OCI-LY3 (cell line): Measurements from ENCODE around the gene DLG4.

Experiments
- H2AFZ ChIP-seq: fragments of 200-600, 300-600 bp; shearing (Covaris generic); 2 replicates; pipeline ENCODE4 v1.6.0; 2014; ENCODE audit warnings: antibody characterized with exemption, low read depth, low read length
- H3K27ac ChIP-seq: fragments of 200-600, 300-600 bp; sonication (generic); 2 replicates; pipeline ENCODE4 v1.5.1; 2014; ENCODE audit warnings: mild to moderate bottlenecking, low read length, moderate library complexity, mixed read lengths
- H3K27me3 ChIP-seq: fragments of 200-600, 300-600 bp; sonication (generic); 2 replicates; pipeline ENCODE4 v1.6.1; 2014; ENCODE audit warnings: low read depth, low read length, mixed read lengths
- H3K36me3 ChIP-seq: fragments of 200-600, 300-600 bp; sonication (generic); replicated peaks from 2 replicates; pipeline ENCODE3; 2014; ENCODE audit warnings: low read depth, low read length, mixed read lengths
- H3K4me1 ChIP-seq: fragments of 300-600, 200-600 bp; sonication (generic); 2 replicates; pipeline ENCODE4 v1.6.1; 2014; ENCODE audit warnings: low read length, mixed read lengths
- H3K4me2 ChIP-seq: fragments of 200-600, 300-600 bp; sonication (generic); 2 replicates; pipeline ENCODE4 v1.6.1; 2014; ENCODE audit warnings: low read length, mixed read lengths
- H3K4me3 ChIP-seq: fragments of 300-600, 200-600 bp; sonication (generic); 2 replicates; pipeline ENCODE4 v1.5.1; 2014; ENCODE audit warnings: antibody characterized with exemption, mild to moderate bottlenecking, low read length, moderate library complexity
- H3K79me2 ChIP-seq: fragments of 300-600, 200-600 bp; shearing (Covaris generic); 2 replicates; pipeline ENCODE4 v1.6.1; 2014; ENCODE audit warnings: mild to moderate bottlenecking, low read length, mixed read lengths
- H3K9ac ChIP-seq: fragments of 300-600, 200-600 bp; shearing (Covaris generic); 2 replicates; pipeline ENCODE4 v1.6.0; 2014; ENCODE audit warnings: mild to moderate bottlenecking, low read length, moderate library complexity
- H3K9me3 ChIP-seq: fragments of 200-600, 300-600 bp; shearing (Covaris generic); 2 replicates; pipeline ENCODE4 v1.6.1; 2014; ENCODE audit warnings: low read length, mixed read lengths; ENCODE audit not compliant: insufficient read depth
- H4K20me1 ChIP-seq: fragments of 200-600, 300-600 bp; sonication (generic); 2 replicates; pipeline ENCODE4 v1.6.1; 2016; ENCODE audit warnings: low read length, mixed read lengths; ENCODE audit not compliant: insufficient read depth
- CTCF ChIP-seq: fragments of 200-600, 300-600 bp; sonication (generic); IDR thresholded peaks from 2 replicates; pipeline ENCODE4 v1.5.1; 2014; ENCODE audit warnings: antibody characterized with exemption, low read length, low read depth
- EZH2phosphoT487 ChIP-seq: fragments of 200-600 bp; shearing (Covaris generic); IDR thresholded peaks from 2 replicates; pipeline ENCODE4 v1.6.1; 2018; ENCODE audit warnings: antibody characterized with exemption, mixed run types, low read depth

The DLG4 gene

DNA sequence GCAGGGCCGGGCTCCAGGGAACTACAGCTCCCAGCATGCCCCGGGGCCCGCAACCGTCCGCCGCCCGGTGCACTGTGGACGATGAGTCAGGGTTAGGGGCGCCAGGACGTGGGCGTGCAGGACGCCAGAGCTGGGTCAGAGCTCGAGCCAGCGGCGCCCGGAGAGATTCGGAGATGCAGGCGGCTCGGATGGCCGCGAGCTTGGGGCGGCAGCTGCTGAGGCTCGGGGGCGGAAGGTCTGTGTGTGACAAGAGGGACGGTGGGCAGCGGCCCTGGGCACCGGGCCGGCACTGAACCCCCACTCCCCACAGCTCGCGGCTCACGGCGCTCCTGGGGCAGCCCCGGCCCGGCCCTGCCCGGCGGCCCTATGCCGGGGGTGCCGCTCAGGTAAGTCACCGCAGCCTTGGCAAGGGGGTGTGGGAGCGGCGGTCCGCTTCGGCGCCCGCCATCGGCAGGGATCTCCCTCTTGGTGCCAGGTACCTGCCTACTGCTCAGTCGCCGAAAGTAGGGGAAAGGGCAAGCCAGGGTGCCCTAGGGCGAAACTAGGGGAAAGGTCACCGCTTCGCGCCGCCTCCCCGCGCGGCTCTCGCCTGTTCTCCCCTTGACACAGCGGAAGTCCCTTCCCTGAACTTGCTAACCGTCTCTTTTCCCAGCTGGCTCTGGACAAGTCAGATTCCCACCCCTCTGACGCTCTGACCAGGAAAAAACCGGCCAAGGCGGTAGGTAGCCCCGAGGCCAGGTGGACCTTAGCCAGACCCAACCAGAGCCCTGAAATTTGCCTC, at the start of gene DLG4, which contains the start of gene ACADVL:
DLG4 (minus strand) TSS at position 25 of the 781 bp plus-strand sequence.
ACADVL (plus strand) TSS at position 127 of the 781 bp plus-strand sequence; CDS start at position 174, 47 bp downstream.
- 0 out of 2 replicates have a peak, but pooled peaks cover 4% of the 10 kb centered on the region for H3K79me2 ChIP-seq
- H4K20me1 ChIP-seq: no peaks in the 10 kb centered on the region
- peaks cover 38% of the 10 kb centered on the region for H3K4me1 ChIP-seq
- no peaks in the 10 kb centered on the region for H3K27me3 ChIP-seq
- TF ChIP-seq CTCF: no peak
- no peak for TF ChIP-seq EZH2phosphoT487
- H3K4me2 ChIP-seq: peak within 1 kb of the TSS; percentile 98
- H3K9me3 ChIP-seq: no peaks in the 10 kb centered on the region
- peak within 1 kb of the TSS; percentile 97 for H3K4me3 ChIP-seq
- H3K27ac ChIP-seq: peak within 1 kb of the TSS; percentile 56
- H3K9ac ChIP-seq: peak within 1 kb of the TSS; percentile 91
- H3K36me3 ChIP-seq: peaks cover 7% of the 10 kb centered on the region
- peak within 1 kb of the TSS; percentile 71; the same call in 1 of the 2 replicates for H2AFZ ChIP-seq

DNA sequence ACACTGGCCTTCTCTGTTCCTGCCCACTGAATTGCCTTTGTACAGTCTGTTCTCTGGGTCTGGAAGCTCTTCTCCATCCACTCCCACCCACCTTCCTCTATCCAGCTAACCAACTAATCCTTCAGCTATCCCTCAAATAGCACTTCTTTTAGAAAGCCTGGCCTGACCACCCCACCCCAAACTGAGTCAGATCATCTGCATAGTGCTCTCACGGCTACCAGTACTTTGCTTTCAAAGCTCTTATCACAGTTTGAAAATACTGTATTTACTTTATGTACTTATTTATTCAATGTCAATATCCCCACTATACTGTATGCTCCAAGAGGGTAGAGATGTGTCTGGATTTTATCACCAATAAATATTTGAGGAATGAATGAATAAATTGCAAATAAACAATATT, 47.1 kb upstream of the DLG4 start:
- Histone ChIP-seq H3K4me2 (no peak overlapping the region), H3K27me3 (no peaks in the 10 kb centered on the region), H4K20me1 (no peaks in the 10 kb centered on the region), H3K36me3 (no peaks in the 10 kb centered on the region), H3K4me1 (0 out of 2 replicates have a peak, but pooled peaks cover 2% of the 10 kb centered on the region), H3K79me2 (no peaks in the 10 kb centered on the region), H3K4me3 (no peak overlapping the region), H3K27ac (no peak overlapping the region), H3K9ac (no peak overlapping the region), H3K9me3 (no peaks in the 10 kb centered on the region), H2AFZ (no peak overlapping the region)
- no peak for TF ChIP-seq CTCF
- no peak for TF ChIP-seq EZH2phosphoT487

DNA sequence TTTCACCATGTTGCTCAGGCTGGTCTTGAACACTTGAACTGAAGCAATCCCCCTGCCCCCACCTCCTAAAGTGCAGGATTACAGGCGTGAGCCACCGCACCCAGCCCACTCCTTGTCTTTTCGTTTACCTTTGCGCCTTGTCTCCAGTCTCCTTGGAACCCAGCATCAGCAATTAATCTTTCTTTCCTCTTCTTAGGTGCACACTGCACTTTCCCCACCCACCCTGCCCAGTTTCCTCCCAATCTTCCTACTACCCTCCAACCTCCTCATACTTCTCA, 44.1 kb upstream of the DLG4 start:
- no peak overlapping the region for H3K27ac ChIP-seq
- no peak overlapping the region for H3K4me2 ChIP-seq
- H2AFZ ChIP-seq: no peak overlapping the region
- H3K4me3 ChIP-seq: no peak overlapping the region
- no peaks in the 10 kb centered on the region for H3K9me3 ChIP-seq
- no peaks in the 10 kb centered on the region for H4K20me1 ChIP-seq
- no peak for TF ChIP-seq CTCF
- TF ChIP-seq EZH2phosphoT487: no peak
- no peaks in the 10 kb centered on the region for H3K79me2 ChIP-seq
- H3K36me3 ChIP-seq: no peaks in the 10 kb centered on the region
- H3K9ac ChIP-seq: no peak overlapping the region
- H3K4me1 ChIP-seq: 0 out of 2 replicates have a peak, but pooled peaks cover 2% of the 10 kb centered on the region
- H3K27me3 ChIP-seq: no peaks in the 10 kb centered on the region

GRCh38 chr17:7262935-7263800, 43.5 kb upstream of the DLG4 start:
- Histone ChIP-seq H3K36me3 (no peaks in the 10 kb centered on the region), H3K4me2 (peak overlapping the region; percentile 48), H3K27me3 (no peaks in the 10 kb centered on the region), H3K79me2 (no peaks in the 10 kb centered on the region), H3K27ac (no peak overlapping the region), H2AFZ (peak overlapping the region; percentile 40; the same call in 1 of the 2 replicates), H3K9me3 (no peaks in the 10 kb centered on the region), H3K4me1 (0 out of 2 replicates have a peak, but pooled peaks cover 2% of the 10 kb centered on the region), H3K9ac (no peak overlapping the region), H3K4me3 (0 out of 2 replicates have a peak overlapping the region, but pooled peaks have one; percentile 26), H4K20me1 (no peaks in the 10 kb centered on the region)
- TF ChIP-seq EZH2phosphoT487: no peak
- TF ChIP-seq CTCF: no peak
